Measurements from ENCODE around the gene SLC6A1.

Gene SLC6A1

DNA sequence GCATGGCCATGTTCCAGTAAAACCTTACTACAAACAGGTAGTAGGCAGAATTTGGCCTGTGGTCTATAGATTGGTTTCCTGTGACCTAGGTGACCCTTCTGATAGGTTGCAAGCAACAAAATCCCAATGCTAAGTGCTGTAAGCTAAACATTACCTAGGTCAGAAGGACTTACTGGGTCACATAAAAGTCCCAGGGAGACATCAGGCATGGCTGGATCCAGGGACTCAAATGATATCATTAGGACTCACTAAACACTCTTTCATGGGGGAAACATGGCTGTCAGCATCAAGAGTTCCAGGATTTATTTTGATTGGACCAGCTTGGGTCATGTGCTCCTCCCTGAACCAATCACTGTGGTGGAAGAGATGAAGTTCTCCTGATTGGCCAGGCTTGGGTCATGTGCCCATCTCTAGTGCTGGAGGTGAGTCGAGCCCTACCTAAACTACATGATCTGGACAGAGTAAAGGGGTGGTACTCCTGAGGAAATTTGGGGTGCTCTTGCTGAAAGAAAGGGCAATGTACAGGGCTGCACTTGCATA, 16.8 kb upstream of the SLC6A1 start:
- no peak for TF ChIP-seq CTCF (IDR thresholded peaks at IDR 0.05; ENCODE audit: low read depth, low read length)
- no peak for DNase-seq (ENCODE audit: low read depth in 2 of 2)
- H3K4me3 ChIP-seq (replicated peaks in 1 of 2; ENCODE audit: low read depth in 2 of 2, low read length in 2 of 2), result no peak overlapping the region

GRCh38 chr3:10976770-10977169, 15.8 kb upstream of the SLC6A1 start:
- no peak overlapping the region for H3K4me3 ChIP-seq (replicated peaks in 1 of 2; ENCODE audit: low read depth in 2 of 2, low read length in 2 of 2)
- no peak for DNase-seq (ENCODE audit: low read depth in 2 of 2)
- no peak for TF ChIP-seq CTCF (IDR thresholded peaks at IDR 0.05; ENCODE audit: low read depth, low read length)

DNA sequence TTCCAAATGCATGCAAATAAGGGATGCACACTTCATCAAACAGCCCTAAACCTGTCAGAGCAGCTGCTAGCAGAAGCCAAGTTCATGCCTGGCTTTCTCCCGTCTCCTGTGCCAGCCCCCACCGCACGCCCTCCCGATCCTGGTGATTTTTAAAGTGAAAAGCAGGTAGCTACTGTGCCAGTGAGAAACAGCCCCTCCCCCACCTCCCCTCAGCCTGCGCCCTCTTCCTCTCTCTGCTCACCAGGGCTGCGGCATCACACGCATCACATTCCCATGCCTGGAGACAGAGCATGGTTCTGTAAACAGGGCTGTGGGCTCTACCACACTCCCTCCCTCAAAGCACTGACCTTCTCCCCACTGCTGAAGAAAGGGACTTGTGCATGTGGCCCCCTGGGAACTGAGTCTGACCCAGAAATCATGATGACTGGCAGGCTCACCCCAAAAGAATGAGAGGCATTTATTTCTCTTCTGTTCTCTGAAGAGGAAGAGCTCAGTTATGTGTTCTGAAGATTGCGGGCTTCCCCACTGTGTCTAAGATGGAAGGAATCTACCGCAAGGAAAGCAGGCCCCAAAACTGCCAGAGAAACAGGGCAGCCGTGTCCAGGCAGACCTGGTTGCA, 14.5 kb upstream of the SLC6A1 start:
- TF ChIP-seq CTCF (IDR thresholded peaks at IDR 0.05; ENCODE audit: low read depth, low read length), result no peak
- DNase-seq (ENCODE audit: low read depth in 2 of 2), result peak in 1 of 2 donors; percentile 56
- no peak overlapping the region for H3K4me3 ChIP-seq (replicated peaks in 1 of 2; ENCODE audit: low read depth in 2 of 2, low read length in 2 of 2)

GRCh38 chr3:10978956-10979355, 13.6 kb upstream of the SLC6A1 start:
- DNase-seq (ENCODE audit: low read depth in 2 of 2), result no peak
- no peak for TF ChIP-seq CTCF (IDR thresholded peaks at IDR 0.05; ENCODE audit: low read depth, low read length)

GRCh38 chr3:10980312-10980711, 12.2 kb upstream of the SLC6A1 start:
- TF ChIP-seq CTCF (IDR thresholded peaks at IDR 0.05; ENCODE audit: low read depth, low read length), result no peak
- DNase-seq (ENCODE audit: low read depth in 2 of 2), result no peak
- no peak overlapping the region for H3K4me3 ChIP-seq (replicated peaks in 1 of 2; ENCODE audit: low read depth in 2 of 2, low read length in 2 of 2)

More at GRCh38 chr3:10978956-10979355, 13.6 kb upstream of the SLC6A1 start:
- H3K4me3 ChIP-seq (replicated peaks in 1 of 2; ENCODE audit: low read depth in 2 of 2, low read length in 2 of 2), result no peak overlapping the region

- no peak for TF ChIP-seq CTCF (IDR thresholded peaks at IDR 0.05; ENCODE audit: low read depth, low read length)
- no peak for DNase-seq (ENCODE audit: low read depth in 2 of 2)
- no peak overlapping the region for H3K4me3 ChIP-seq (replicated peaks in 1 of 2; ENCODE audit: low read depth in 2 of 2, low read length in 2 of 2)
Observed at GRCh38 chr3:10981031-10981430, 11.5 kb upstream of the SLC6A1 start.

DNA sequence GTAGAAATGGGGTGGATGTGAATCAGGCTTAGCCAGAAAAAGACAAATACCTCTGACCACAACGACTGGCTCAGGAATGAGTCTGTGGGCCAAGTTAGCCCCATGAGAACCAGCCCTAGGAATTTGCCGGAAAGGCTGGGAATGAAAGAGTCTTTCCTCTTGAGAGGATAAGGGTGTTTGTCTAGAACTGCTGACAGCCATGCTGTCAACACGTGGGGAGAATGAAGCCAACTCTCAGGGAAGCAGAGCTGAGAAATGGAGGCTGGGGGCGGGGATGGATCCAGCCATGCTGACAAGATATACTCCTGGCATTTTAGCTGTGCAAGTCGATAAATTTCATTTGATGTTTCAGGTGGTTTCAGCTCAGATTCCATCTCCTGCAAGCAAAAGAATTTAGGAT, 10.6 kb upstream of the SLC6A1 start:
- DNase-seq (ENCODE audit: low read depth in 2 of 2), result peak; percentile 35 to 70
- no peak for TF ChIP-seq CTCF (IDR thresholded peaks at IDR 0.05; ENCODE audit: low read depth, low read length)
- H3K4me3 ChIP-seq (replicated peaks in 1 of 2; ENCODE audit: low read depth in 2 of 2, low read length in 2 of 2), result no peak overlapping the region

Data from cardiac fibroblast (primary cell).